Esophagus muscularis mucosa (tissue), 4 donors: Measurements from ENCODE around the gene RET. TPM values are rescaled to one million over a fixed set of nuclear protein-coding genes. Genes with fewer than 3 reads are reported as not detected.

Experiments used
- DNase-seq: peaks from one replicate; pipeline ENCODE4 v3.0.0-alpha.2; 2017; ENCODE audit errors: extremely low spot score
- H3K27ac ChIP-seq, 4 donors: fragments of 200-600 bp; sonication (generic); replicated peaks in 1 of 4; 1 replicate in 3 of 4; 2 replicates in 1 of 4; pipeline ENCODE4 v1.5.1; 2016 to 2019; ENCODE audit warnings: mild to moderate bottlenecking in 1 of 4
- H3K27me3 ChIP-seq, 4 donors: fragments of 200-600 bp; sonication (generic); one replicate each; pipeline versions ENCODE4 v1.5.1 to v1.6.0; 2016 to 2019
- H3K36me3 ChIP-seq, 4 donors: fragments of 200-600 bp; sonication (generic); one replicate each; pipeline ENCODE4 v1.5.1; 2016 to 2019
- H3K4me1 ChIP-seq, 4 donors: fragments of 200-600 bp; sonication (generic); one replicate each; pipeline ENCODE4 v1.5.1; 2016 to 2019
- H3K4me3 ChIP-seq, 4 donors: fragments of 200-600 bp; sonication (generic); 1 replicate in 2 of 4; 2 replicates in 2 of 4; pipeline ENCODE4 v1.5.1; 2016 to 2019; ENCODE audit warnings: mild to moderate bottlenecking in 4 of 4, moderate library complexity in 1 of 4
- H3K9me3 ChIP-seq, 4 donors: fragments of 200-600 bp; sonication (generic); 1 replicate in 3 of 4; 2 replicates in 1 of 4; pipeline ENCODE4 v1.5.1; 2016 to 2019
- CTCF ChIP-seq, 3 experiments: fragments of 200-600 bp in 2 of 3; fragments of 450-650 bp in 1 of 3; sonication (generic) in 2 of 3; IDR thresholded peaks; one replicate each; pipeline ENCODE4 v1.5.1; 2017 to 2019; ENCODE audit warnings: antibody characterized with exemption in 3 of 3, mild to moderate bottlenecking in 2 of 3, moderate library complexity in 1 of 3
- EP300 ChIP-seq: sonication (generic); formaldehyde crosslinking; IDR thresholded peaks from one replicate; pipeline ENCODE4 v1.6.1; 2017; ENCODE audit warnings: antibody characterized with exemption
- POLR2A ChIP-seq: fragments of 450-650 bp; IDR thresholded peaks from one replicate; pipeline ENCODE4 v1.6.1; 2017; ENCODE audit warnings: antibody characterized with exemption, moderate library complexity, mild to moderate bottlenecking, low read depth
- POLR2AphosphoS5 ChIP-seq, 2 donors: sonication (generic); formaldehyde crosslinking; IDR thresholded peaks; one replicate each; pipeline ENCODE4 v1.6.1; 2017; ENCODE audit warnings: antibody characterized with exemption in 2 of 2
- WGBS: methylation state at CpG from one replicate; pipeline ENCODE4 v1.1.5; 2018; 5-methylcytosine and 5-hydroxymethylcytosine counted together
- intact Hi-C: fragments of 100-400 bp; cut with DNase I; formaldehyde crosslinking; loops from one replicate; pipeline ENCODE4 v1.15.1; 2023
- total RNA-seq, 4 donors: library from RNA; depleted of rRNA; stranded (reverse); fragments of >200 nt; gene quantifications; one replicate each; pipeline versions ENCODE4 v1.1.0 to v1.2.1, GENCODE V29; 2016

Gene RET
- total RNA-seq, 4 donors from 2014 or later, result 1.7 to 4.0 (median 3.0) TPM

DNA sequence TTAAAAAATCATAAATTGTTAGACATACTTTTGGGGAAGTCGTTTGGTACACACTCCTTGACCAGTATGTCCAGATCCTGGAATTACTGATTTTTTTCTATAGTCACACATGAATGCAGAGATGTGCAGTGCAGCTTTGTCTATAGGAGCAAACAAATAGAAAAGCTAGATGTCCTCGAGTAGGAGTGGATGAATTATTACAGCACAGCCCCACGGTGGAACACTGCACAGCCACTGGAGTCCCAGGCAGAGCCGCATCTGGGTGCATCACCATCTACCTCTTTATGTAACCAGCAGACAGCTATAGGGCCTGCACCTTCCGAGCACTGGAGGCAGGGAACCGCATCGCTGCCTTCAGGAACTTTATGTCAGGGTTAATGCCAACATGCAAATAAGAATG lies 17.0 kb upstream of the RET start:
- H3K4me3 ChIP-seq, result no peak overlapping the region
- H3K4me1 ChIP-seq, result no peaks in the 10 kb centered on the region
- intact Hi-C loops, result no loop called here
- H3K36me3 ChIP-seq, result no peaks in the 10 kb centered on the region
- TF ChIP-seq EP300, result no peak
- no peak for TF ChIP-seq POLR2A
- no peak for TF ChIP-seq CTCF (IDR thresholded peaks at IDR 0.05)
- no peak for TF ChIP-seq POLR2AphosphoS5 (IDR thresholded peaks at IDR 0.05)
- peaks cover 0 to 52% (median 0%) of the 10 kb centered on the region in 4 donors for H3K27me3 ChIP-seq
- DNase-seq, result no peak
- H3K27ac ChIP-seq, result no peak overlapping the region
- 67% methylated on average over 3 of the region's 7 CpGs for WGBS
- H3K9me3 ChIP-seq, result no peaks in the 10 kb centered on the region

DNA sequence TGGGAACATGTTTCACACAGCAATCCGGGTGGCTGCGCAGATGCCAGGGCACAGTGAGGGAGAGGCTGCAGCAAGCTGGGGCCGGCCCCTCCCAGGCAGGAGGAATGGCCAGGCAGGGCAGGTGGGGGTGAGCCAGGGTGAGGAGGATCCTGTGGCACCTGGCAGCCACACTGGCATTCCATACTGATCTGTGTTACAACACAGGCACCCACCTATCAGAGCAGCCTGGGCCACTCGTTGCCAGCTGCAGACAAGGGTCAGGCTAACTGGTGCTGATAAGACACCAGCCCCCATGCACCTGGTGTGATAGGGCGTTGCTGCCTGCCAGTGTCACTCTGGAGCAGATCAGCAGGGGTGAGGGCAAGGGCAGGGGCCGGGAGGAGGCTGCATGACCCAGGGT lies 16.6 kb upstream of the RET start:
- no peak for DNase-seq
- Histone ChIP-seq H3K27me3 (peaks cover 0 to 47% (median 0%) of the 10 kb centered on the region in 4 donors), H3K4me3 (no peak overlapping the region), H3K4me1 (no peaks in the 10 kb centered on the region), H3K27ac (no peak overlapping the region), H3K36me3 (no peaks in the 10 kb centered on the region), H3K9me3 (no peaks in the 10 kb centered on the region)
- intact Hi-C loops, result no loop called here
- 72% methylated on average over 6 of the region's 6 CpGs for WGBS
- TF ChIP-seq POLR2AphosphoS5 (IDR thresholded peaks at IDR 0.05), result no peak

GRCh38 chr10:43061331-43061730 lies 15.5 kb upstream of the RET start:
- Histone ChIP-seq H3K27ac (no peak overlapping the region), H3K9me3 (no peaks in the 10 kb centered on the region), H3K36me3 (no peaks in the 10 kb centered on the region), H3K4me3 (no peak overlapping the region), H3K4me1 (no peaks in the 10 kb centered on the region), H3K27me3 (peaks cover 0 to 42% (median 0%) of the 10 kb centered on the region in 4 donors)
- 92% methylated on average over 7 of the region's 8 CpGs for WGBS
- TF ChIP-seq POLR2A (no peak), EP300 (no peak), CTCF (IDR thresholded peaks at IDR 0.05) (no peak), POLR2AphosphoS5 (IDR thresholded peaks at IDR 0.05) (no peak)
- intact Hi-C loops, result no loop called here
- no peak for DNase-seq

- TF ChIP-seq EP300 (no peak), POLR2A (no peak), POLR2AphosphoS5 (IDR thresholded peaks at IDR 0.05) (no peak), CTCF (IDR thresholded peaks at IDR 0.05) (no peak)
- WGBS, result 90% methylated on average over 4 of the region's 9 CpGs
- DNase-seq, result no peak
Measured at GRCh38 chr10:43061760-43062159, 15.1 kb upstream of the RET start.

GRCh38 chr10:43062402-43063160 lies 14.3 kb upstream of the RET start:
- H3K36me3 ChIP-seq, result no peaks in the 10 kb centered on the region
- H3K27me3 ChIP-seq, result peaks cover 0 to 31% (median 0%) of the 10 kb centered on the region in 4 donors
- no peak for DNase-seq
- H3K4me1 ChIP-seq, result no peaks in the 10 kb centered on the region
- WGBS, result 91% methylated on average over 16 of the region's 18 CpGs
- no peaks in the 10 kb centered on the region for H3K9me3 ChIP-seq
- intact Hi-C loops, result no loop called here
- H3K4me3 ChIP-seq, result no peak overlapping the region
- TF ChIP-seq POLR2A (no peak), CTCF (IDR thresholded peaks at IDR 0.05) (no peak), POLR2AphosphoS5 (IDR thresholded peaks at IDR 0.05) (no peak), EP300 (no peak)
- no peak overlapping the region for H3K27ac ChIP-seq

More at GRCh38 chr10:43061760-43062159, 15.1 kb upstream of the RET start:
- Histone ChIP-seq H3K27ac (no peak overlapping the region), H3K9me3 (no peaks in the 10 kb centered on the region), H3K27me3 (peaks cover 0 to 39% (median 0%) of the 10 kb centered on the region in 4 donors), H3K36me3 (no peaks in the 10 kb centered on the region), H3K4me3 (no peak overlapping the region), H3K4me1 (no peaks in the 10 kb centered on the region)
- intact Hi-C loops, result no loop called here
